Astrocyte (in vitro differentiated cells and primary cell): ENCODE results near the gene CERS6.

ENCODE experiments used
- CTCF ChIP-seq: IDR thresholded peaks from 2 replicates; pipeline ENCODE4 v1.5.1; 2011; ENCODE audit warnings: low read depth, mild to moderate bottlenecking, inconsistent platforms, low read length, moderate library complexity; ENCODE audit not compliant: insufficient read depth
- EZH2 ChIP-seq: IDR thresholded peaks from 2 replicates; pipeline ENCODE4 v1.6.1; 2012; ENCODE audit warnings: mild to moderate bottlenecking, low read length, inconsistent platforms; ENCODE audit not compliant: insufficient read depth

- TF ChIP-seq EZH2 (no peak), CTCF (no peak)
Measured at GRCh38 chr2:168654705-168655104, 198.6 kb downstream of the CERS6 start.
